NCI-H187 (cell line): ENCODE data around the gene C2CD2.

Experiments
- DNase-seq, 2 experiments: peaks; one replicate each; lab custom pipeline; 2025; lab: John Stamatoyannopoulos, UW

Gene C2CD2

GRCh38 chr21:41885341-41886024 is 68.3 kb downstream of the C2CD2 start:
- peak in 1 of 2 experiments; percentile 21 for DNase-seq

- no peak for DNase-seq
Measured at GRCh38 chr21:41884501-41885030, 69.3 kb downstream of the C2CD2 start.

- no peak for DNase-seq
Measured at GRCh38 chr21:41883582-41883981, 70.2 kb downstream of the C2CD2 start.

GRCh38 chr21:41881051-41881450 is 72.8 kb downstream of the C2CD2 start:
- no peak for DNase-seq

GRCh38 chr21:41880153-41880552 is 73.7 kb downstream of the C2CD2 start:
- no peak for DNase-seq

GRCh38 chr21:41879190-41879998 is 74.4 kb downstream of the C2CD2 start, which contains the start of gene PRDM15:
PRDM15 (minus strand) TSS chr21:41879344; CDS start chr21:41860363, 18,981 bp downstream.
- DNase-seq, result peak in 1 of 2 experiments; percentile 73

- peak; percentile 40 to 73 for DNase-seq
Measured at GRCh38 chr21:41878831-41879189, 75.0 kb downstream of the C2CD2 start.

GRCh38 chr21:41877901-41878830 is 75.7 kb downstream of the C2CD2 start:
- DNase-seq, result peak in 1 of 2 experiments; percentile 57

- DNase-seq, result no peak
Measured at GRCh38 chr21:41876928-41877652, 76.7 kb downstream of the C2CD2 start.

- no peak for DNase-seq
Measured at GRCh38 chr21:41876396-41876795, 77.4 kb downstream of the C2CD2 start.

GRCh38 chr21:41875086-41875485 is 78.7 kb downstream of the C2CD2 start:
- DNase-seq, result no peak

GRCh38 chr21:41874611-41875010 is 79.2 kb downstream of the C2CD2 start:
- no peak for DNase-seq

- DNase-seq, result no peak
Measured at GRCh38 chr21:41873426-41873825, 80.4 kb downstream of the C2CD2 start.

- no peak for DNase-seq
Measured at GRCh38 chr21:41873005-41873404, 80.8 kb downstream of the C2CD2 start.

GRCh38 chr21:41871293-41872030 is 82.4 kb downstream of the C2CD2 start:
- no peak for DNase-seq

GRCh38 chr21:41869771-41870170 is 84.0 kb downstream of the C2CD2 start:
- DNase-seq, result no peak

GRCh38 chr21:41868062-41868710 is 85.6 kb downstream of the C2CD2 start:
- DNase-seq, result no peak

- DNase-seq, result no peak
Measured at GRCh38 chr21:41867313-41867712, 86.5 kb downstream of the C2CD2 start.

- no peak for DNase-seq
Measured at GRCh38 chr21:41866274-41866809, 87.5 kb downstream of the C2CD2 start.
